HPDE6-E6E7 (cell line): Measurements from ENCODE around the gene SPRYD4.
"Not testable (repeated sequence)": the region's sequence is repeated elsewhere in the genome, so short reads cannot be mapped to it uniquely, and the experiment has no call there.

Experiments used
- DNase-seq: peaks from one replicate; pipeline ENCODE4 v3.0.0; 2011; ENCODE audit warnings: missing footprints; ENCODE audit errors: extremely low spot score

The SPRYD4 gene

DNA sequence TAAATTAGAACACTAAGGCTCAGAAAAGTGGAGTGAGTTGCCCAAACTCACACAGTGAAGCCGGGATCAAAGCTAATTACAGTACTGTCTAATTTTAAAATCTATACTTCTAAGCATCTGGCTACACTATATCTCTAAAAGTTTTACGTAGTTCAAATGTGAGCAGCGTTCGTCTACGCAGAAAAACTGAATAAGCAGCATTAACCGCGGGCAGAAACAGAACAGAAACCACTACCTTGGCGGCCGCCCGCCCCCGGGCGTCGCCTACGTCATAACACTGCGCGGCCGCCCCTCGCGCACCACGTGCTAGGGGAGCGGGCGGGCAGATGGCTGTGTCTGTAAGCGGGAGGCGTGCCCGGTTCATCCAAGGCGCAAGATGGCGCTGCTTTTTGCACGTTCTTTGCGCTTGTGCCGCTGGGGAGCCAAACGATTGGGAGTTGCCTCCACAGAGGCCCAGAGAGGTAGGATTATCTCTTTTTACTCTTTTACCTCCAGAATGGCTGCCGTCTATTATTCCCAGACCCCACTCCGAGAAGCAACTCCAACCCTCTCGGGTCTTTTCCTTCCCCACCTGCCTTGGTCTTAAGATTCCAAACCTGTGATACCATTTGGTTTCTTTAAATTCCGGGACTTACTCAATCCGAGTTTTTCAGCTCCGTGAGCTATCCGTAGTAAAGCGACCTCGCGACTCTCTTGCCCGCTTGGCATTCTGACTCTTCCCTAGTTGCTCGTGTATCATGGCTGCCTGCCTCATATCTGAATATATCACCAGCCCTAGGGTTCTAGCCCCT is at the start of gene SPRYD4:
Gene SPRYD4, plus strand, starts transcription at position 363 of the 791 bp plus-strand sequence. Its CDS starts 14 bp downstream, at position 377.
- peak; percentile 86 for DNase-seq

DNA sequence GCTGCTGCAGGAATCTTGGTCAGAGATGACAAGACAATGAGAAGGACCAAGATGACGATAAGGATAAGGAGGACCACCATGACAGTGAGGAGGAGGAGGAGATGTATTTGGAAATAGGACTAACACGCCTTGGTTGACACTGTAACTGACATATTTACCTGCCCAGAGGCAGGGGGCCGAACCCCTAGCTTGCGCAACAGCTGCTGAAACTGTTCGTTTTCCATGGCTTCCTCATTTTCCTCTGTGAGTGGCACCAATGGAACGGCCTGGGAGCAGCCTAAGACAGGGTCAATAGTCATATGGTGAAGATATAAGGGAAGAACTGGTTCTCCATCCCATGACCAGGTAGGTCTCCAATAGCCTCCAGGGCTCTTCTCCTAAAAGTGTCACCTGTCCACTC is 48.0 kb upstream of the SPRYD4 start:
- DNase-seq = no peak

DNA sequence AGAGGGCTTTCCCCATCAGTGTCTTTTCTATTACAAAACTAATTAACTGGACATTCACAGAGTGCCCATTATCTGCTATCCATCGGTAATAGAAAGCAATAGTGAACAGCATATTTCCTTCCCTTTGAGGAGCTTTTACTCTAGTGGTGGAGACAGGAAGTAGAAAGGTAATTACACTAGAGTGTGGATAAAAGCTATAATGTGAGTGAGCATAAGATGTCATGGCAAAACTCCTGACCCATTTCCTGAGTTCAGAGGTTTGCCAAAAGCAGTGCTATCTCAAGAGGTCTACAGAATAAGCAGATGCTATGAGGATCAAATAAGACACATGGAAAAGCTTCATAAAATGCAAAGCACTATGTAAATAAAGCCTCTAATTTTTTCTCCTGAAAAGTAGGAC is 43.2 kb upstream of the SPRYD4 start:
- no peak for DNase-seq

DNA sequence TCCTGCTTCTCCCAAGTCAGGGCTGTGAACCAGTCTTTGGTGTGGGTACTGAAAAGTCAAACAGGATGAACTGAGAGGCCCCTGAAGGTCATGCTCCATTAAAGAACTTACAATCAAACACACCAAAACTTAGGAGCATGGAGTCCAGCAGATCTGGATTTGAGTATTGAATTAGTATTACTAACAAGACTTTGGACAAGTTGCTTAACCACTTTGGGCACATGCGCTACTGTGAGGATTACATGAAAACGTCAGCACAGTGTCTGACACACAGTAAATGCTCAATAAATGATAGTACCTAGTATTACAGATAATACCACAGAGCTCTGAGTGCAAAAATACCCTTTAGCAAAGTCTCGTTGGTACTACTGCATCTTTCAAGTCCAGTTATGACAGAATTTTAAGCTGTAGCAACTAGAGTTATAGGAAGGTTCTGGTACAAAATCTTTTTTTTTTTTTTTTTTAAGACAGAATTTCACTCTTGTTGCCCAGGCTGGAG is 42.4 kb upstream of the SPRYD4 start:
- DNase-seq = no peak

DNA sequence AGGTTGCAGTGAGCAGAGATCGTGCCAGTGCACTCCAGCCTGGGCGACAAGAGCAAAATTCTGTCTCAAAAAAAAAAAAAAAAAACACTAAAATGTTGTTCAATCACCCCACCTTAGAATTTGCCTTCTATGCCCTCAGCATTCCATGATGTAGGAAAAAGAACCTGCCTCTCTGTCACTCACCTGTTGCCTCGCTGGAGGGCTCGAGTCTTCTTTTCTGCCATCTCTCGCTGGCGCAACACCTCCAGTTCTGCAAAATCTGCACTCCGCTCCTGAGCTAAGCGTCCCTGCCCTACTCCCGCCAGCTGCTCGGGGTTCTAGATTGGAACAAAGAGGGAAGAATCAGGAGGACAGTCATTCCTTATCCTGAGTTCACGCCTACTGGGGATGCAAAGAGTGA is 37.1 kb upstream of the SPRYD4 start:
- DNase-seq = no peak

DNA sequence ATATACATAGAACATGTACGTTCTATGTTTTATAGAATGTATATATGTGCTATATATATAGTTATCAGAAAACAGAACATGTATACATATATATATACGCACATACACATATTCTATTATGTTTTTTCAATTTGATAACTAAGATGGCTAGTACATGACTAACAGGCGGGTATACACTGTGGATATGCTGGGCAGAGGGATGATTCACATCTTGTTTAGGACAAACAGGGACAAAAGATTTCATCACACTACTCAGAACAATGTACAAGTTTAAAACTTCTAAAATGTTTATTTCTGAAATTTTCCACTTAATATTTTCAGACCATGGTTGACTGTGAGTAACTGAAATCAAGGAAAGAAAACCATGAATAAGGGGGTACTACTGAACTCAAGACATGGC is 36.5 kb upstream of the SPRYD4 start:
- no peak for DNase-seq

DNA sequence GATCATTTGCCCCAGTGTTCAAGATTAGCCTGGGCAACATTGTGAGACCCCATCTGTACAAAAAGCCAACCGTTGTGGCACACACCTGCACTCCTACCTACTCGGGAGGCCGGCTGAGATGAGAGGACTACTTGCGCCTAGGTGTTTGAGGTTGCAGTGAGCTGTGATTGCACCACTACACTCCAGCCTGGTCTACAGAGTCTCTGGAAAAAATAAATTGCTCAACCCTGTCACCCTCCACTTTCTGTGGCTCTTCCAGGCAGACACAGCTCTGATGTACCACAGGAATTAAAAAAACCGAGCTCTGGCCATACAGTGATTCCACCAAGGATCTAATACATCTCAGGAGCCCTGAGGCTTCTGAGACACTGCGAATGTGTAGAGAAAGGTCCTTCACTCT is 33.5 kb upstream of the SPRYD4 start:
- no peak for DNase-seq

DNA sequence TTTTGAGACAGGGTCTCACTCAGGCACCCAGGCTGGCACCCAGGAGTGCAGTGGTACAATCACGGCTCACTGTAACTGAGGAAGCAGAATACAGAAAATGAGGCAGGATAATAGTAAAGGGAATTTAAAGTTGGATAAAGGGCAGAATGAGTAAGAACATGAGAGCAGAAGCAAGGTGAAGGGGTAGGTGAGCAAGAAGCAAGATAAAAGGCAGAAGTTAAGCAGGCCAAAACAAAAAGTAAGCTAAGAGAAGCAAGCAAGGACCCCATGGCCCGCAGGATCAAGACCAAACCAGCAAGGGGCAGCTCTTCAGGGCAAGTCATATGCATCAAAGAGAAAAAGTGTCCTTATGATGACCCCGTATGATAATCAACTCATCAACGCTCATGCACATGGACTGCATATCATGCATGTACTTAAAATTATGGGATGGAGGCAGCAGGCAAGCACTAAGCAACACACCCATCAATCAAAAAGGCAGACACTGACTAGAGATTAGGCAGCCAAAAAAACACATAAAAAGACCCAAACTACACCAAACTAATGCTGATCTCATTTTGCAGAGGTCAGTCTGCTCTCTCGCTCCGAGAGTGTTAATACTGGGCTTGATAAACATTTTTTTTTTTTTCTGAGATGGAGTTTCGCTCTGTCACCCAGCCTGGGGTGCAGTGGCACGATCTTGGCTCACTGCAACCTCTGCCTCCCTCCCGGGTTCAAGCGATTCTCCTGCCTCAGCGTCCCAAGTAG is 30.8 kb upstream of the SPRYD4 start:
- DNase-seq = no peak

DNA sequence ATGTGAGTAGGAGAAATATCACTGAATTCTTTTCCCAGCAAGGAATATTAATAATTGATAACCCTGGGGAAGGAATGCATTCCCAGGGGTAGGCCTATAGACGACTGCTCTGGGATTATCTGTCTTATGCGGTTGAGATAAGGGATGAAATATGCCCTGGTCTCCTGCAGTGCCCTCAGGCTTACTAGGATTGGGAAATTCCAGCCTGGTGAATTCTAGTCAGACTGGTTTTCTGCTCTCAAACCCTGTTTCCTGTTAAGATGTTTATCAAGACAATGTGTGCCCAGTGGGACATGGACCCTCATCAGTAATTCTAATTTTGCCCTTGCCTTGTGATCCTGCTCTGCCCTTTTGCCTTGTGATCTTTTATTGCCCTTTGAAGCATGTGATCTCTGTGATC is 25.2 kb upstream of the SPRYD4 start:
- DNase-seq = not testable (repeated sequence)

DNA sequence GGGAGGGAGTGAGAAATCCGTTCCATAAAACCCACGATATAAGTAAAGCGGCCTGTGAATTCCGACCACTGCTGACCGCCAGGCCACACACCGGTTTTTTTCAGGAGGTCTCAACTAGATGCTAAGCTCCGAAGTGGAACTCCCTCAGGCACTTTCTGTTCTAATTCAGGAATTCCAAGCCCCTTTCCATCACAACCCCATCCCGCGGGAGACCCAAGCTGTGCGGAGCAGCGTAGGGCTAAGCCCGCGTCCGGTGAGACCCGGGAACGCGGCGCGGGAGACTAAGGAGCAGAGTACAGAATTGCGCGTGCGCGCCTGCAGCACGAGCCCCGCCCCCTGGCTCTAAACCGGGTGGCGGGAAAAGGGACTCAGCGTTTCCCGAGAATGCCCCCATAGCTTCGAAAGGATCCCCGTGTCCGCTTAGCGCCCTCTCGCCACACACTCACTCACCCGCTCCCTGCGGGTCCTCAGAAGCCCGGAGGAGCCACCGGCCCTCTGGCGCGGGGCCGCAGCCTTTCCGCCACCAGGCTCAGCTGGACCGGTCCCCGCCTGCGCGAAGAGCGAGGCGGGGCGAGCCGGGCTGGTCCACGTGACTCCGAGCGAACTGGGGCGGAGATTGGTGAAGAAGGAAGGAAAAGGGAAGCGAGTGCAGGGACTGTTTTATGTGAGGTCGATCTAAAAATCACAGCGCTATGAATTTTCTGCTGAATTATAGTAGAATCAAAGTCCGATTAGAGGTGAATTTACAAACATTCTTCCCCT is 19.3 kb upstream of the SPRYD4 start, which contains the start of gene TIMELESS:
Gene TIMELESS, minus strand, starts transcription at position 567 of the 762 bp plus-strand sequence. CDS start 15,256 bp downstream, outside the sequence.
- DNase-seq = peak; percentile 98

DNA sequence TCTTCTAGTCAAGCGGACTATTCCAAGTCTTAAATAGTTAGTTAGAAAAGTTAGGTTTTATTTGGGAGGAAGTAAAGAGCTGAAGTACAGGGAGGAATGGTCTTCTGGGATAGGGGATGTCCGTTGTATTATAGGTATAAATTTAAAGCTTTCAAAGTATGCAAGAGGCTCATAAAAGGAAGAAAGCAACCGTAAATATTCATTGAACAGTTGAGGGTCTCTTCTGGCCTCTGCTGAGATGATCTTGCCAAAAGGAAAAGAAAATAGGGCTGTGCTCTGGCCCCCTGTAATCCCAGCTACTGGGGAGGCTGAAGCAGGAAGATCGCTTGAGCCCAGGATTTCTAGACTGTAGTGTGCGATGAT is 18.8 kb upstream of the SPRYD4 start:
- DNase-seq = no peak

DNA sequence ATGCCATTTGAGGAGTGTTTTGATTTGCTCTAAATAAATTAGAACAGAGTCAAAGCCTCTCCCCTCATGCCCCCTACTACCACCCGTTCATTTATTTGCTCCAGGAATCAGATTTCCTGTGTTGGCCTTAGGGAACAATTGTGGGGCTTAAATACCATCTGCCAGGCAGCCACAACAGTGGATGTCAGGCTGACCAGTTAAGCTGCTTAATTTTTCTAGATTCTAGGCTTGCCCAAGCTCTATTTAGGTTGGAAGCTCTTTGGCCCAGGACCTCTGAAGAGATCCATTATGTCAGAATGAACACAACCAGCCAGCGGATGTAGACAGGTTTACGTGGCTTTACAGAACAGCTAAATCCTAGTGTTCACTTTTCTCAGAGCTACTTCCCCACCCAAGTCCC is 18.1 kb upstream of the SPRYD4 start:
- DNase-seq = no peak

DNA sequence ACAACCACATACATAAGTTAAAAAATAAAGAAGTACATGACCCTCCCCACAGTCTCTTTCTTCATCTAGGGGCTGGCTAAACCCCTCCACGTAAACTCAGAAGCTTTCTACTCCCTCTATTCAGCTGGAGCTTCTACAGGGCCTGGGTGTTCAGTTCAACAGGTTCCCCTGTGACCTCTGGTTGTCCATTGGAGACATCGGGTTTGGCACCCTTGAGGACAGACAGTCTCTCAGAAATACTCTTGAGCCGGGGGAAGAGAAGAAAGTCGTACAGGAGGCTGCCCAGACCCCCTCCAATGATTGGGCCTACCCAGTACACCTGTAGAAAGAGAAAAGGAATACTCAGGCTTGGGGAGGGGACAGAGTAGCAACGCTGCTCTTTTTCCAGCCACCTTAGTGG is 17.2 kb upstream of the SPRYD4 start:
- no peak for DNase-seq

DNA sequence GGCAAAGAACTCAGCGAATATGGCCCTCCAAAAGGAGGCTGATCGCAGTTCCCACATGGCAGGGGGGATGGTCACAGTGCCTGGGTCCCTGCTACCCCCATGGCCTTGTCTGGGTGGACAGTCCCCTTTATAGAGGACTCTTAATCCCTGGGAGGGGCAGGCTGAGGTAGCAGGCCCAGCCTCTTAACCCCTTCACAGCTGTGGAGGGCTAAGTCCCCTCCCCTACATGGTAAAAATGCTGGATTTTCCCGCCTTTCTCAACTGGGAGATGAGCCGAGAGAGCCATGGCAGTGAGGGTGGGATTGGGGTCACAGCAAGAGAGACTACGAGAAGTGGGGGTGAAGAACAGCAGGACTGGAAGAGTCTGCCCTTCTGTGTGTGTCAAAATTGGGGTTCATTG is 13.8 kb upstream of the SPRYD4 start, which contains the start of gene MIP:
Gene MIP, minus strand, starts transcription at position 101 of the 400 bp plus-strand sequence. Its CDS starts 44 bp downstream, at position 57.
- DNase-seq = no peak

DNA sequence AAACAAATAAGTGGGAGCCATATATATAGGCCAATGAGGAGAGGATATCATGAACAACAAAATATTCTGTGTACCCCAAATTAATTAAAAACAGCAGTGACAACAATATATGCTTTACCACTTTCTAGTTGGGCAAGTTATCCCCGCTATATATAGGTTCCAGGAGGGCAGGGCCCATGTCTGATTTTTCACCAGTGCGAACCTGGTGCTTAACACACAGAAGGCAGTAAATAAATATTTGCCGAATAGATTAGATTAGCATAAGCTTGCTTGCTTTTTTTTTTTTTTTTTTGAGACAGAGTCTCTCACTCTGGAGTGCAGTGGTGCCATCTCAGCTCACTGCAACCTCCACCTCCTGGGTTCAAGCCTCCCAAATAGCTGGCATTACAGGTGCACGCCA is 10.6 kb upstream of the SPRYD4 start:
- DNase-seq = no peak

DNA sequence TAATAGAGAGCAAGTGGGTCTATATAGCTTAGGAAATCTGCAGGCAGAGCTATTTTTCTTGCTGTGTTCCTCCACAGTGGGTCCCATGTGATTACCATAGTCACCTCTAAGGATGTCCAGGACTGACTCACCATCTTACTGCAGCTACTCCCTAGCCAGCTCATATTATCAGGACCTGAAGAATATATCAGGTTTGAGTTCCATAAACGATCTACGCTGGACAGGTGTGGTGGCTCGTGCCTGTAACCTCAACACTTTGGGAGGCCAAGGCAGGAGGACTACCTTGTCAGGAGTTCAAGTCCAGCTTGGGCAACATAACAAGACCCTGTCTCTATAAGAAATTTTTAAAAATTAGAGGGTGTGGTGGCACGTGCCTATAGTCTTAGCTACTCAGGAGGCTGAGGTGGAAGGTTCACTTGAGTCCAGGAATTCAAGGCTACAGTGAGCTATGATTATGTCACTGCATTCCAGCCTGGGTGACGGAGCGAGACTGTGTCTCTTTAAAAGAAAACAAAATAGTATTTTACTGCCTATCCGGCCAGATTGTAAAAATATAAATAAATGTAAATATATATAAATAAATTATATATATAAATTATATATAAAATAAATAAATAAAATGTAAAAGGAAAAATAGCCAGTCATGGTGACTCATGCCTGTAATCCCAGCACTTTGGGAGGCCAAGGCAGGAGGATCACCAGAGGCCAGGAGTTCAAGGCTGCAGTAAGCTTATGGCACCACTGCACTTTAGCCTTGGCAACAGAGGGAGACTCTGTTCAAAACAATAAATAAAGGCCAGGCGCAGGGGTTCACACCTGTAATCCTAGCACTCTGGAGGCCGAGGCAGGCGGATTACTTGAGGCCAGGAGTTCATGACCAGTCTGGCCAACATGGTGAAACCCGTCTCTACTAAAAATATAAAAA is 6.9 kb upstream of the SPRYD4 start:
- peak; percentile 58 for DNase-seq

DNA sequence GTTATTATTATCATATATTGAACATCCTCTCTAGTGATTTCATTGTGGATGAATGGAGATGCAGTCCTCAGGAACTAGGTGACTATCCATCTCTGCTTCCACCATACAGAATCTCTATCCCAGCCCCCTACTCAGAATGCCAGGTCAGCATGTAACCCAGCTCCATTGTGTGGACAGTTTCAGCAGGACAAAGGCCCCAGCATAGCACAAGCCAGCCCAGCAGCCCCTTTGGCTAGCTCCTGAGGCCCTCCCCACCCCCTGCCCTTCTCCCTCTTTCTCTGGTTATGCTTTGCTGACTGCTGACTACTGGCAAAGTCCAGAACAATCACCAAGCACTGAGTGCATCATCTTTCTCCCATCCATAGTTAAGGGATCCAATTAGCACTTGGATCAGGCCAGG is 5.8 kb upstream of the SPRYD4 start:
- DNase-seq = no peak

DNA sequence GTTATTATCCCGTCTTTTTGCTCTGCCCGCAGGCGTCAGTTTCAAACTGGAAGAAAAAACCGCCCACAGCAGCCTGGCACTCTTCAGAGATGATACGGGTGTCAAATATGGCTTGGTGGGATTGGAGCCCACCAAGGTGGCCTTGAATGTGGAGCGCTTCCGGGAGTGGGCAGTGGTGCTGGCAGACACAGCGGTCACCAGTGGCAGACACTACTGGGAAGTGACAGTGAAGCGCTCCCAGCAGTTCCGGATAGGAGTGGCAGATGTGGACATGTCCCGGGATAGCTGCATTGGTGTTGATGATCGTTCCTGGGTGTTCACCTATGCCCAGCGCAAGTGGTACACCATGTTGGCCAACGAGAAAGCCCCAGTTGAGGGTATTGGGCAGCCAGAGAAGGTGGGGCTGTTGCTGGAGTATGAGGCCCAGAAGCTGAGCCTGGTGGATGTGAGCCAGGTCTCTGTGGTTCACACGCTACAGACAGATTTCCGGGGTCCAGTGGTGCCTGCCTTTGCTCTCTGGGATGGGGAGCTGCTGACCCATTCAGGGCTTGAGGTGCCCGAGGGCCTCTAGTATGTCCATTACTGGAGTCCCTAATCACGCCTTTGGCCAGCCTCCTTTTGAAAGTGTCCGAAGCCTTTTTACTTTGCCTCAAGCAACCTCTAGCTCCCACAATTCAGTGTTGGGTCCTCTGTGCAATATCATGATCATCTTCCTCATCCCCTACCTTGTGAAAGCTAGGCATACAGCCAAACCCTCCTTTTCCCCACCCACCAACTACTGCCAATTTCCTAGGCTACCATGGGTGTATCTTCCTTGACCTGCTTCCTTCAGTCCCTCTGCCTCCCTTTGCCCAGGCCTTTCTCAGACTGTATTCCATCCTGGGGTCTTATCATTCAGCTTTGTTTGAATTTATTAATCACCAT is 891 bp downstream of the SPRYD4 start:
- no peak for DNase-seq

DNA sequence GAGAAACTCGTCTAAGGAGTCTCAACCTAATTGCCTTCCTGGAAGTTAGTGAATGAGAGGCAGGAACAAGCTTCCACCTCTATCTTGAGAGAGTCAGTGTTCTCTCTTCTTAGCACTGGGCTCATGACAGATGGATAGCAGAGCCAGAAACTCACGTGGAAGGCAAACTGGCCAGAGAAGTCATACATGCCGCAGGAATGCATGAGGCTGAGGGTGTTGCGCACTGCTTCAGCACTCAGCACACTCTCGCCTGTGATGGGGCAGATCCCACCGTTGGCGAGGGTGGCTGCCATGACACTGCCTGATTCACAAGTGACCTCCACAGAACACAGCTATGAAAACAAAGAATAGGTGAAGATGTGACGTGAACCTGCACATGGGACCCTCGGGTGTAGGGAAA is 6.0 kb downstream of the SPRYD4 start:
- DNase-seq = no peak

DNA sequence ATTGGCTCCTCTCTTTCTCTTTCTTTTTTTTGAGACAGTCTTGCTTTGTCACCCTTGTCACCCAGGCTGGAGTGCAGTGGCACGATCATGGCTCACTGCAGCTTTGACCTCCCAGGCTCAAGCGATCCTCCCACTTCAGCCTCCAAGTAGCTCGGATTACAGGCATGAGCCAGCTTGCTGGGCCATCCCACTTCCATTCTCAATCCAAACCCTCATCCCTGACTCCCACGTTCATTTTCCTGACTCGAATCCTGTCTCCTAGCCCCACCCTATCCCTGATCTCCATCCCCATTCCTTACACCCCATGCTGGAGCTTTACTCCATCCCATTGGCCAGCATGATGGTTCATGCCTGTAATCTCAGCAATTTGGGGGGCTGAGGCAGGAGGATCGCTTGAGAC is 7.8 kb downstream of the SPRYD4 start:
- no peak for DNase-seq
